Mesendoderm (in vitro differentiated cells): ENCODE measurements around the gene TRPM1.
A peak's percentile ranks its signal among the peaks of the same experiment; 100 is the strongest.

Experiments used
- DNase-seq: peaks from one replicate; pipeline ENCODE4 v3.0.0; 2013
- H2AK5ac ChIP-seq: 2 replicates; pipeline ENCODE4 v1.6.1; 2013; ENCODE audit warnings: low read length, inconsistent platforms
- H2BK120ac ChIP-seq: 2 replicates; pipeline ENCODE4 v1.6.1; 2013; ENCODE audit warnings: low read depth, mild to moderate bottlenecking, low read length, moderate library complexity, mixed read lengths
- H2BK15ac ChIP-seq: replicated peaks from 2 replicates; pipeline ENCODE4 v1.6.1; 2013; ENCODE audit warnings: low read depth, mild to moderate bottlenecking, moderate library complexity
- H2BK5ac ChIP-seq: 2 replicates; pipeline ENCODE4 v1.6.1; 2013; ENCODE audit warnings: low read length, inconsistent platforms
- H3K18ac ChIP-seq: 2 replicates; pipeline ENCODE4 v1.6.1; 2013; ENCODE audit warnings: mild to moderate bottlenecking, low read length, mixed read lengths
- H3K23ac ChIP-seq: one replicate; pipeline ENCODE4 v1.6.1; 2013; ENCODE audit warnings: low read length
- H3K27ac ChIP-seq: 2 replicates; pipeline ENCODE4 v1.5.1; 2013; ENCODE audit warnings: low read depth, mild to moderate bottlenecking, inconsistent platforms, low read length, moderate library complexity
- H3K27me3 ChIP-seq: 2 replicates; pipeline ENCODE4 v1.6.1; 2013; ENCODE audit warnings: low read length, control low read depth, mild to moderate bottlenecking, inconsistent platforms; ENCODE audit not compliant: insufficient read depth, poor library complexity
- H3K36me3 ChIP-seq: 2 replicates; pipeline ENCODE4 v1.6.1; 2013; ENCODE audit warnings: low read length, inconsistent platforms; ENCODE audit not compliant: control insufficient read depth, insufficient read depth
- H3K4ac ChIP-seq: one replicate; pipeline ENCODE4 v1.6.1; 2013; ENCODE audit warnings: low read depth, mild to moderate bottlenecking, low read length, moderate library complexity
- H3K4me1 ChIP-seq: 2 replicates; pipeline ENCODE4 v1.6.1; 2013; ENCODE audit warnings: low read depth, low read length, inconsistent platforms; ENCODE audit not compliant: control insufficient read depth
- H3K4me2 ChIP-seq: 2 replicates; pipeline ENCODE4 v1.6.1; 2013; ENCODE audit warnings: low read length
- H3K4me3 ChIP-seq: 2 replicates; pipeline ENCODE4 v1.5.1; 2013; ENCODE audit warnings: mild to moderate bottlenecking, low read length
- H3K56ac ChIP-seq: one replicate; pipeline ENCODE4 v1.6.1; 2013; ENCODE audit warnings: low read length
- H3K79me1 ChIP-seq: 2 replicates; pipeline ENCODE4 v1.6.1; 2013; ENCODE audit warnings: low read length, inconsistent platforms
- H3K79me2 ChIP-seq: 2 replicates; pipeline ENCODE4 v1.6.1; 2013; ENCODE audit warnings: mild to moderate bottlenecking, low read length; ENCODE audit not compliant: control insufficient read depth, insufficient read depth
- H3K9ac ChIP-seq: 2 replicates; pipeline ENCODE4 v1.6.1; 2013; ENCODE audit warnings: low read length, inconsistent platforms
- H4K5ac ChIP-seq: one replicate; pipeline ENCODE4 v1.6.1; 2013; ENCODE audit warnings: low read length
- H4K8ac ChIP-seq: one replicate; pipeline ENCODE4 v1.6.1; 2013; ENCODE audit warnings: low read depth, mild to moderate bottlenecking, control low read depth, low read length, moderate library complexity
- WGBS: extraction: QIAGEN DNeasy Blood & Tissue Kit; methylation state at CpG from one replicate; pipeline ENCODE4 v1.1.7; 2013; ENCODE audit warnings: low lambda C conversion rate, missing lambda C conversion rate; ENCODE audit not compliant: insufficient coverage; ENCODE audit errors: extremely low coverage; 5-methylcytosine and 5-hydroxymethylcytosine counted together

Gene TRPM1

GRCh38 chr15:31005660-31006059 lies 95.9 kb downstream of the TRPM1 start:
- Histone ChIP-seq H3K23ac (no peak overlapping the region), H3K27ac (no peak overlapping the region), H3K4me1 (no peaks in the 10 kb centered on the region), H2BK15ac (no peak overlapping the region), H3K79me2 (no peaks in the 10 kb centered on the region), H3K4me2 (no peak overlapping the region), H3K9ac (no peak overlapping the region), H4K8ac (no peak overlapping the region), H3K4me3 (no peak overlapping the region), H2BK5ac (no peak overlapping the region), H3K79me1 (no peaks in the 10 kb centered on the region), H3K18ac (no peak overlapping the region), H4K5ac (no peak overlapping the region), H3K27me3 (no peaks in the 10 kb centered on the region), H2BK120ac (no peak overlapping the region), H3K4ac (no peak overlapping the region), H3K36me3 (no peaks in the 10 kb centered on the region), H2AK5ac (no peak overlapping the region), H3K56ac (no peak overlapping the region)
- WGBS: 100% methylated on average over 1 of the region's 2 CpGs
- DNase-seq: no peak

DNA sequence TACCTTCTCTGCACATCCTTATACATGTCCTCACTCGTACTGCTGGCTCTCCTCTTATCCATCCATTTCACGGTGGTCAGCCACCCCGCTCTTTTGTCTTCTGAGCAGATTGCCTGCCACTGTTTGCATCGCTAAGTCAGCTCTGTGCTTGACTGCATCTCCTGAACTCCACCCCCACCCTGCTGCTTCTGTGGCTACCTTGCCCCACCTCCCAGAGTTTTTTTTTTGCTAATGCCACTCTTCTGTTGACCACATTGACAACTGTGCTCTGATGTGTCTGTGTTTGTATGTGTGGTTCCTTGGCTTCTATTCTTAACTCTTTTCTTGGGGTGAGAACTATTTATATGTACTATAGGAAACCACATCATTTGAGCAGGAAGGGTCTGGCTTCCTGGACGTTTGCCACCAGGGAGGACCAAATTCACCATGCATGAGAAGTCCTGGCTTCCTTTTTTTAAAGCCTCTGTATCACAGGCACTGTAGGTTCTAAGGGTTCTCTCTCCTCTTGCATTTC lies 97.2 kb downstream of the TRPM1 start:
- Histone ChIP-seq H3K9ac (no peak overlapping the region), H2BK120ac (no peak overlapping the region), H3K79me1 (no peaks in the 10 kb centered on the region), H4K8ac (no peak overlapping the region), H3K27ac (no peak overlapping the region), H3K27me3 (no peaks in the 10 kb centered on the region), H2BK5ac (no peak overlapping the region), H4K5ac (no peak overlapping the region), H3K4me2 (no peak overlapping the region), H3K4ac (no peak overlapping the region), H3K18ac (no peak overlapping the region), H3K23ac (no peak overlapping the region), H3K4me1 (no peaks in the 10 kb centered on the region), H2BK15ac (no peak overlapping the region), H3K56ac (no peak overlapping the region), H2AK5ac (no peak overlapping the region), H3K36me3 (no peaks in the 10 kb centered on the region), H3K4me3 (no peak overlapping the region), H3K79me2 (no peaks in the 10 kb centered on the region)
- peak; percentile 34 for DNase-seq
- WGBS: no CpG with 5 or more reads among the region's 5 CpGs

GRCh38 chr15:31001702-31002101 lies 99.8 kb downstream of the TRPM1 start:
- Histone ChIP-seq H3K9ac (no peak overlapping the region), H2AK5ac (no peak overlapping the region), H3K36me3 (no peaks in the 10 kb centered on the region), H3K79me2 (no peaks in the 10 kb centered on the region), H3K56ac (no peak overlapping the region), H3K27ac (no peak overlapping the region), H3K4ac (no peak overlapping the region), H4K5ac (no peak overlapping the region), H2BK120ac (no peak overlapping the region), H3K4me1 (no peaks in the 10 kb centered on the region), H2BK5ac (no peak overlapping the region), H3K4me3 (no peak overlapping the region), H3K79me1 (no peaks in the 10 kb centered on the region), H4K8ac (no peak overlapping the region), H3K27me3 (no peaks in the 10 kb centered on the region), H3K4me2 (no peak overlapping the region), H3K18ac (no peak overlapping the region), H3K23ac (no peak overlapping the region), H2BK15ac (no peak overlapping the region)
- DNase-seq: no peak
- no CpG with 5 or more reads among the region's 3 CpGs for WGBS

DNA sequence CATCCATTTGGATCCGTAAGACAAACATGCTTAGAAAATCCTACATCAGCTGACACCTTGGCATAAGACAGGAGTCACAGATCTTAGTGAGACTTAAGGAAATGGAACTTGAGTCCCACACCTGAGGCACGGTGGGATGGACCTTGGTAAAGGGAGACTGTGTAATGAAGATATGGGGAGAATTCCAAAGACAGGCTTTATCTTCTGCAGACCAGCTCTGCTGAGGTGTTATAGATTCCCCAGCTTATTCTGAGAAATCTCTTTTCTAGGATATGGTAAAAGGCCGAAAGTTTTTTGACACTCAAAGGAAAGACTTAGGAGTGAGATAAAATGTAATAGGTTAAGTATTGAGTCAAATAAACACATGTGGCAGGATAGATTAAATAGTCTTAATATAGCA lies 101.8 kb downstream of the TRPM1 start:
- WGBS: no CpG with 5 or more reads among the region's 3 CpGs
- Histone ChIP-seq H2BK5ac (no peak overlapping the region), H3K27me3 (no peaks in the 10 kb centered on the region), H3K36me3 (no peaks in the 10 kb centered on the region), H3K79me1 (no peaks in the 10 kb centered on the region), H3K9ac (no peak overlapping the region), H3K23ac (no peak overlapping the region), H2AK5ac (no peak overlapping the region), H4K8ac (no peak overlapping the region), H3K4ac (no peak overlapping the region), H3K18ac (no peak overlapping the region), H3K27ac (no peak overlapping the region), H3K4me1 (no peaks in the 10 kb centered on the region), H3K4me3 (no peak overlapping the region), H3K4me2 (no peak overlapping the region), H2BK120ac (no peak overlapping the region), H4K5ac (no peak overlapping the region), H3K56ac (no peak overlapping the region), H2BK15ac (no peak overlapping the region), H3K79me2 (no peaks in the 10 kb centered on the region)
- DNase-seq: no peak

- Histone ChIP-seq H3K27ac (no peak overlapping the region), H3K79me2 (no peaks in the 10 kb centered on the region), H3K4me2 (no peak overlapping the region), H4K8ac (no peak overlapping the region), H3K27me3 (no peaks in the 10 kb centered on the region), H2AK5ac (no peak overlapping the region), H3K56ac (no peak overlapping the region), H3K36me3 (no peaks in the 10 kb centered on the region), H2BK120ac (no peak overlapping the region), H4K5ac (no peak overlapping the region), H2BK5ac (no peak overlapping the region), H3K4ac (no peak overlapping the region), H2BK15ac (no peak overlapping the region), H3K23ac (no peak overlapping the region), H3K9ac (no peak overlapping the region), H3K79me1 (no peaks in the 10 kb centered on the region), H3K18ac (no peak overlapping the region), H3K4me3 (no peak overlapping the region), H3K4me1 (no peaks in the 10 kb centered on the region)
- no peak for DNase-seq
- WGBS: no CpG with 5 or more reads among the region's 1 CpG
Observed at GRCh38 chr15:30997270-30997669, 104.3 kb downstream of the TRPM1 start.

GRCh38 chr15:30992249-30992864 lies 109.2 kb downstream of the TRPM1 start:
- no CpG with 5 or more reads among the region's 7 CpGs for WGBS
- Histone ChIP-seq H3K27ac (peak overlapping the region; percentile 97), H3K4me2 (peak overlapping the region; percentile 60), H4K5ac (no peak overlapping the region), H3K9ac (peak overlapping the region; percentile 84), H2BK15ac (no peak overlapping the region), H3K23ac (no peak overlapping the region), H3K56ac (peak overlapping the region; percentile 94), H3K79me2 (peaks cover 3% of the 10 kb centered on the region), H4K8ac (no peak overlapping the region), H3K18ac (peak overlapping the region; percentile 52), H2BK5ac (peak overlapping the region; percentile 63), H3K4me1 (no peaks in the 10 kb centered on the region), H3K79me1 (peaks cover 3% of the 10 kb centered on the region), H2BK120ac (no peak overlapping the region), H3K27me3 (no peaks in the 10 kb centered on the region), H3K4me3 (peak overlapping the region; percentile 50), H2AK5ac (no peak overlapping the region), H3K36me3 (no peaks in the 10 kb centered on the region), H3K4ac (peak overlapping the region; percentile 83)
- peak; percentile 38 for DNase-seq
